ENCODE results near the gene AXIN2.
"Not testable (repeated sequence)": the region's sequence is repeated elsewhere in the genome, so short reads cannot be mapped to it uniquely, and the experiment has no call there.

Gene AXIN2

DNA sequence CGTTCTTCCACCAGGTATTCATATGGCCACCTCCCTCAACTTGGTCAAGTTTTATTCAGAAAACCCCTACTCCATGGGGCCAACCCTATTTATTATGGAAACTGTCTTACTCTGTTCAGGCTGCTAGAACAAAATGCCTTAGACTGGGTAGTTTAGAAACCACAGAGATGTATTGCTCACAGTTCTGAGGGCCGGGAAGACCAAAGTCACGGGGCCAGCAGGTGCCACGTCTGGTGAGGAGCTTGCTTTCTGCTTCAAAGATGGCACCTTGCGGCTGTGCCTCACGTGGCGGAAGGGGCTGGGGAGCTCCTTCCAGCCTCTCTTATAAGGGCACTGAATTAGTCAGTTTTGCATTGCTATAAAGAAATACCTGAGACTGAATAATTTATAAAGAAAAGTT, 74.3 kb downstream of the AXIN2 start:
- DNase-seq (ENCODE audit: low read depth, low spot score), result no peak

GRCh38 chr17:65485388-65486299, 75.8 kb downstream of the AXIN2 start:
- DNase-seq (ENCODE audit: low read depth, low spot score), result no peak

GRCh38 chr17:65484405-65484804, 77.0 kb downstream of the AXIN2 start:
- not testable (repeated sequence) for DNase-seq (ENCODE audit: low read depth, low spot score)

DNA sequence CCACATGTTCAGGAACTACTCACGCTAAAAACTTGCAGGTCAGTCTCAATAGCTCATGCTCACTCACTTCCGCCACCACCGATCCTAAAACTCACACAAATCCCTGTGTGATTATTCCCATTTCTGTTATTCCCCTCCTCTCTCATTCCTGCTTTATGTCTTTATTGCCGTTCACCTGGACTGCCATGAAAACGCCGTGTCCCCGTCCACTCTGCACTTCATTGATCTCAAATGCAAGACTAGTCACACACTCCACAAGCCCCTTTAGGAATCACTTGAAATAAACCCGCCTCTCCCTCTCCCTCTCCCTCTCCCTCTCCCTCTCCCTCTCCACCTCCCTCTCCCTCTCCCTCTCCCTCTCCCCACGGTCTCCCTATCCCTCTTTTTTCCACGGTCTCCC, 78.0 kb downstream of the AXIN2 start:
- DNase-seq (ENCODE audit: low read depth, low spot score), result no peak

- DNase-seq (ENCODE audit: low read depth, low spot score), result no peak
Observed at GRCh38 chr17:65482201-65482600, 79.2 kb downstream of the AXIN2 start.

- no peak for DNase-seq (ENCODE audit: low read depth, low spot score)
Observed at GRCh38 chr17:65479282-65479681, 82.2 kb downstream of the AXIN2 start.
